ENCODE results near the gene SORBS2.

The SORBS2 gene

GRCh38 chr4:185642907-185643306 lies 169.1 kb downstream of the SORBS2 start:
- H4K20me1 ChIP-seq (ENCODE audit: insufficient read depth, low read length), result no peaks in the 10 kb centered on the region
- no peaks in the 10 kb centered on the region for H3K9me3 ChIP-seq (ENCODE audit: insufficient read depth, low read length, severe bottlenecking)
- TF ChIP-seq EZH2 (IDR thresholded peaks at IDR 0.05; ENCODE audit: borderline replicate concordance, low read depth, low read length, severe bottlenecking), result no peak
- TF ChIP-seq, protein P1, sequence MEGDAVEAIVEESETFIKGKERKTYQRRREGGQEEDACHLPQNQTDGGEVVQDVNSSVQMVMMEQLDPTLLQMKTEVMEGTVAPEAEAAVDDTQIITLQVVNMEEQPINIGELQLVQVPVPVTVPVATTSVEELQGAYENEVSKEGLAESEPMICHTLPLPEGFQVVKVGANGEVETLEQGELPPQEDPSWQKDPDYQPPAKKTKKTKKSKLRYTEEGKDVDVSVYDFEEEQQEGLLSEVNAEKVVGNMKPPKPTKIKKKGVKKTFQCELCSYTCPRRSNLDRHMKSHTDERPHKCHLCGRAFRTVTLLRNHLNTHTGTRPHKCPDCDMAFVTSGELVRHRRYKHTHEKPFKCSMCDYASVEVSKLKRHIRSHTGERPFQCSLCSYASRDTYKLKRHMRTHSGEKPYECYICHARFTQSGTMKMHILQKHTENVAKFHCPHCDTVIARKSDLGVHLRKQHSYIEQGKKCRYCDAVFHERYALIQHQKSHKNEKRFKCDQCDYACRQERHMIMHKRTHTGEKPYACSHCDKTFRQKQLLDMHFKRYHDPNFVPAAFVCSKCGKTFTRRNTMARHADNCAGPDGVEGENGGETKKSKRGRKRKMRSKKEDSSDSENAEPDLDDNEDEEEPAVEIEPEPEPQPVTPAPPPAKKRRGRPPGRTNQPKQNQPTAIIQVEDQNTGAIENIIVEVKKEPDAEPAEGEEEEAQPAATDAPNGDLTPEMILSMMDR (IDR thresholded peaks at IDR 0.05; ENCODE audit: borderline replicate concordance, extremely low read depth, low read length, poor library complexity, severe bottlenecking), result no peak
- H3K27me3 ChIP-seq (ENCODE audit: insufficient read depth, low read length, poor library complexity), result no peaks in the 10 kb centered on the region
- H3K27ac ChIP-seq (ENCODE audit: low read length), result no peak overlapping the region
- no peak overlapping the region for H3K4me3 ChIP-seq (ENCODE audit: low read depth in 1 of 2, low read length in 2 of 2)
- DNase-seq (no peak), ATAC-seq (ENCODE audit: insufficient read depth, low read depth) (no peak)
- H3K79me2 ChIP-seq (ENCODE audit: insufficient read depth, low read length), result no peaks in the 10 kb centered on the region
- H3K4me2 ChIP-seq (ENCODE audit: insufficient read depth, low read length), result no peak overlapping the region
- no peaks in the 10 kb centered on the region for H3K36me3 ChIP-seq (ENCODE audit: insufficient read depth, low read length)
- H3K4me1 ChIP-seq (ENCODE audit: insufficient read depth, low read length), result no peaks in the 10 kb centered on the region
- no peak overlapping the region for H3K9ac ChIP-seq (ENCODE audit: low read depth, low read length)
- H2AFZ ChIP-seq (ENCODE audit: low read depth, low read length), result no peak overlapping the region

GRCh38 chr4:185640811-185641675 lies 171.0 kb downstream of the SORBS2 start:
- DNase-seq, result no peak
- no peak for ATAC-seq (ENCODE audit: insufficient read depth, low read depth)

DNA sequence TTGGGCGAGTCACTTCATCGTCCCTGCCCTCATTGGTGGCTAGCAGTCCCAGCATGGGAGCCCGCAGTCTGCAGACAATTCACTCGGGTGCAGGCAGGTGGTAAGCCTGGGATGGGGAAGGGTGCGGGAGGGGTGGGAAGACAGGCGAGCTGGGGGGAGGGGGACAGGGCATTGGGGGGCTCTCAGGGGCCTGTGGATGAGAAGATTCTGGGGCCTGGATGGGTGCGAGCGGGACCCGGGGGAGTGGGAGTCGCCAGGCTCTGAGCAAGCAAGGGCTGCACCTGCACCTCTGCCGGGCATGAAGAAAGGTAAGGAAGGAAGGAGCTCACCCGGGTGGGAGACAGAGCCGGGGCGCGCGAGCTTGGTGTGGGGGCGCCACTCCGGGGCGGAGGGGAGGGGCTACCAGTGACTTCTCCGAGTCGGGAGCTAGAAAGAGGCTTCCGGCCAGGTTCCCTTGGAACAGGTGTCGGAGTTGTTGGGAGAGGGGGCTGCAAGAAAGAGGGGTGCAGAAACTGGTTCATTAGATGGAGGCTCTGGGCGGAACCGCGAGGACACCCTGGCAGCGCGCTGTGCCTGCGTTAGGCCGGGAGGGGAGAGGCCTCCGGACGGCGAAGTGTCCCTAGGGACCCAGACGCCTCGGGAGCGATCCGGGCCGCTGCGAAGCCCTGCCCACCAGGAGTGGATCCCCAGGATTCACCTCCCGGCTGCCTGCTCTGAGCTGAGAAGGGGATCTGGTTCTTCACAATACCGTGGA lies 173.3 kb downstream of the SORBS2 start:
- DNase-seq, result no peak
- Histone ChIP-seq H3K79me2 (ENCODE audit: insufficient read depth, low read length) (no peaks in the 10 kb centered on the region), H3K4me1 (ENCODE audit: insufficient read depth, low read length) (no peaks in the 10 kb centered on the region), H4K20me1 (ENCODE audit: insufficient read depth, low read length) (no peaks in the 10 kb centered on the region), H3K27ac (ENCODE audit: low read length) (no peak overlapping the region), H3K9ac (ENCODE audit: low read depth, low read length) (no peak overlapping the region), H3K27me3 (ENCODE audit: insufficient read depth, low read length, poor library complexity) (no peaks in the 10 kb centered on the region), H3K9me3 (ENCODE audit: insufficient read depth, low read length, severe bottlenecking) (peaks cover 4% of the 10 kb centered on the region), H3K4me3 (ENCODE audit: low read depth in 1 of 2, low read length in 2 of 2) (no peak overlapping the region), H3K4me2 (ENCODE audit: insufficient read depth, low read length) (no peak overlapping the region), H3K36me3 (ENCODE audit: insufficient read depth, low read length) (no peaks in the 10 kb centered on the region), H2AFZ (ENCODE audit: low read depth, low read length) (no peak overlapping the region)
- no peak for TF ChIP-seq EZH2 (IDR thresholded peaks at IDR 0.05; ENCODE audit: borderline replicate concordance, low read depth, low read length, severe bottlenecking)
- TF ChIP-seq, protein P1 (IDR thresholded peaks at IDR 0.05; ENCODE audit: borderline replicate concordance, extremely low read depth, low read length, poor library complexity, severe bottlenecking), result no peak
- ATAC-seq (ENCODE audit: insufficient read depth, low read depth), result no peak

More at GRCh38 chr4:185640811-185641675, 171.0 kb downstream of the SORBS2 start:
- no peaks in the 10 kb centered on the region for H3K27me3 ChIP-seq (ENCODE audit: insufficient read depth, low read length, poor library complexity)
- no peak overlapping the region for H3K9ac ChIP-seq (ENCODE audit: low read depth, low read length)
- no peak overlapping the region for H2AFZ ChIP-seq (ENCODE audit: low read depth, low read length)
- H4K20me1 ChIP-seq (ENCODE audit: insufficient read depth, low read length), result no peaks in the 10 kb centered on the region
- H3K9me3 ChIP-seq (ENCODE audit: insufficient read depth, low read length, severe bottlenecking), result no peaks in the 10 kb centered on the region
- TF ChIP-seq EZH2 (IDR thresholded peaks at IDR 0.05; ENCODE audit: borderline replicate concordance, low read depth, low read length, severe bottlenecking), result no peak
- TF ChIP-seq, protein P1 (IDR thresholded peaks at IDR 0.05; ENCODE audit: borderline replicate concordance, extremely low read depth, low read length, poor library complexity, severe bottlenecking), result peak; percentile 43
- H3K27ac ChIP-seq (ENCODE audit: low read length), result no peak overlapping the region
- no peaks in the 10 kb centered on the region for H3K36me3 ChIP-seq (ENCODE audit: insufficient read depth, low read length)
- no peaks in the 10 kb centered on the region for H3K79me2 ChIP-seq (ENCODE audit: insufficient read depth, low read length)
- H3K4me2 ChIP-seq (ENCODE audit: insufficient read depth, low read length), result no peak overlapping the region
- no peak overlapping the region for H3K4me3 ChIP-seq (ENCODE audit: low read depth in 1 of 2, low read length in 2 of 2)
- no peaks in the 10 kb centered on the region for H3K4me1 ChIP-seq (ENCODE audit: insufficient read depth, low read length)

Data from DND-41 (cell line).